CD4-positive, alpha-beta T cell (primary cell): ENCODE results near the gene SRPRB. TPM values are rescaled to one million over a fixed set of nuclear protein-coding genes. Genes with fewer than 3 reads are reported as not detected.

Experiments
- ATAC-seq: fragments of 200-7000 bp; cut with Tn5 transposase; one replicate; pipeline ENCODE4 v1.10.0; 2022; ENCODE audit warnings: mild to moderate bottlenecking; ENCODE audit not compliant: poor library complexity
- CTCF ChIA-PET: fragments of 350-600 bp; sonication (Branson Sonifier 250); formaldehyde crosslinking; loops from one replicate; lab custom pipeline; 2021; ENCODE audit warnings: antibody characterized with exemption, inconsistent platforms; lab: Charles Lee
- POLR2A ChIA-PET: fragments of 350-600 bp; sonication (Branson Sonifier 250); formaldehyde crosslinking; loops from one replicate; lab custom pipeline; 2021; ENCODE audit warnings: antibody characterized with exemption, inconsistent platforms; lab: Charles Lee
- DNase-seq, 14 experiments: peaks; one replicate each; pipeline ENCODE4 v3.0.0-alpha.2; 2013 to 2020; ENCODE audit warnings: mixed read lengths in 2 of 14
- H3K27ac ChIP-seq, 2 donors: one replicate each; pipeline versions ENCODE4 v1.5.1 to v1.7.0; 2013; ENCODE audit warnings: low read length in 2 of 2, low read depth in 1 of 2, mild to moderate bottlenecking in 1 of 2
- H3K27me3 ChIP-seq, 2 experiments: 1 replicate in 1 of 2; 2 replicates in 1 of 2; pipeline versions ENCODE4 v1.6.1 to v1.7.0; 2013; ENCODE audit warnings: low read length in 2 of 2, control low read depth in 1 of 2, mild to moderate bottlenecking in 1 of 2, moderate library complexity in 1 of 2; ENCODE audit not compliant: insufficient read depth in 2 of 2, control insufficient read depth in 1 of 2
- H3K36me3 ChIP-seq: one replicate; pipeline ENCODE4 v1.6.1; 2013; ENCODE audit warnings: low read length, control low read depth; ENCODE audit not compliant: insufficient read depth
- H3K4me1 ChIP-seq: one replicate; pipeline ENCODE4 v1.6.1; 2013; ENCODE audit warnings: low read length, control low read depth; ENCODE audit not compliant: insufficient read depth
- H3K4me3 ChIP-seq: one replicate; pipeline ENCODE4 v1.5.1; 2013; ENCODE audit warnings: mild to moderate bottlenecking, low read length, moderate library complexity
- H3K9me3 ChIP-seq, 2 experiments: 1 replicate in 1 of 2; 2 replicates in 1 of 2; pipeline versions ENCODE4 v1.6.1 to v1.7.0; 2013; ENCODE audit warnings: low read length in 2 of 2, mild to moderate bottlenecking in 2 of 2, control low read depth in 1 of 2, moderate library complexity in 1 of 2; ENCODE audit not compliant: control insufficient read depth in 1 of 2, insufficient read depth in 1 of 2
- H3K27ac Mint-ChIP-seq: one replicate; pipeline ENCODE4 v1.8.0; 2020; ENCODE audit warnings: mixed read lengths
- H3K27me3 Mint-ChIP-seq: one replicate; pipeline ENCODE4 v1.8.0; 2021; ENCODE audit warnings: mixed read lengths
- H3K36me3 Mint-ChIP-seq: one replicate; pipeline ENCODE4 v1.8.0; 2021; ENCODE audit warnings: low read depth, mixed read lengths
- H3K4me1 Mint-ChIP-seq: one replicate; pipeline ENCODE4 v1.8.0; 2021; ENCODE audit warnings: low read depth, mixed read lengths
- H3K4me3 Mint-ChIP-seq: one replicate; pipeline ENCODE4 v1.8.0; 2020; ENCODE audit warnings: mild to moderate bottlenecking, mixed read lengths
- H3K9me3 Mint-ChIP-seq: one replicate; pipeline ENCODE4 v1.8.0; 2020; ENCODE audit warnings: mixed read lengths
- CTCF ChIP-seq: fragments of 200-600 bp; IDR thresholded peaks from one replicate; pipeline ENCODE4 v1.8.0; 2022; ENCODE audit warnings: antibody characterized with exemption, mild to moderate bottlenecking
- intact Hi-C, 2 experiments: fragments of 100-400 bp; cut with DNase I in 1 of 2; cut with micrococcal nuclease in 1 of 2; formaldehyde crosslinking; loops; one replicate each; pipeline versions ENCODE4 v1.15.1 to v1.9.0; 2023 to 2025; cut with DNase I, micrococcal nuclease
- total RNA-seq, 174 experiments: library from RNA in 2 of 174; stranded (reverse) in 2 of 174; gene quantifications; one replicate each; pipeline ENCODE4 v1.2.3 and lab custom pipeline; 2021 to 2026

SRPRB gene
- total RNA-seq, 2 experiments from 2014 or later: 19.1 to 19.9 TPM

DNA sequence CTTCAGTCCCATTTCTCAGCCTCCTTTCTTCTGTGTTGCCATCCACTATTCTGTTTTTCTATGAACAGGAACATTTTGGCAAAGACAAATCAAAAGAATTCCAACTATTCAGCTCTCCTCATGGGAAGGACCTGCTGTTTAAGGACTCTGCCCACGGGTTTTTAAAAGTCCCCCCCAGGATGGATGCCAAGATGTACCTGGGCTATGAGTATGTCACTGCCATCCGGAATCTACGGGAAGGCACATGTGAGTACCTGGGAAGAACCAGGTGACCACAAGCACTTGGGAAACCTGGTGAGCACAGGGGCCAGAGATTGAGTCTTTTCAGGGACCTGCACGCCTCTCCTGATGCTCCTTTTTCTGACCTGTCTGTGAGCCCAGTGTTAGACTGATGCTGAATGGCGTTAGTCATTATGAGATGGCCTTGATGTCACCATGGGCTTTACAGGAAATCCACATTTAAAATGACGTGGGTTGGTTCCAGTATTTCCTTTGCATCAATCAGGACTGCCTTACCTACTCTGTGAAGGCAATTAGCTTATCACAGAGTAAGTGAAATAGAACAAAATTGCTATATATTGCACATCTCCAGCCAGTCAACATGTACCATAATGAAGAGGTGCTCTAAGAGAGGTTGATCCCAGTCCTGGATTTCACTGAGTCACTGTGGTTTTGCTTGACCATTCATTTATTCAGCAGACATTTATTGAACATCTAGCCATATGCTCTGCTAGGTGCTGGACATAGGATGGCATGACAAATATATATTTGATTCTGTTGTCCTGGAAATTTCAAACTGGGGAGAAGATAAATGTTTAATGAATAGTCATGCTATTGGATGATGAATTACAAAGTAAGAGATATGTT lies 47.7 kb upstream of the SRPRB start:
- Mint-ChIP-seq H3K4me1 (no peaks in the 10 kb centered on the region), H3K27me3 (peaks cover 15% of the 10 kb centered on the region), H3K9me3 (no peaks in the 10 kb centered on the region), H3K36me3 (no peaks in the 10 kb centered on the region), H3K27ac (no peak overlapping the region), H3K4me3 (no peak overlapping the region)
- peaks cover 3% of the 10 kb centered on the region in 2 experiments for H3K27me3 ChIP-seq
- TF ChIP-seq CTCF: no peak
- POLR2A ChIA-PET: no interaction called here
- DNase-seq (no peak), ATAC-seq (no peak)
- no peaks in the 10 kb centered on the region for H3K9me3 ChIP-seq
- H3K4me3 ChIP-seq: no peak overlapping the region
- no peaks in the 10 kb centered on the region for H3K36me3 ChIP-seq
- intact Hi-C loops: loop anchor here in 1 of 2 experiments (10.0 kb wide), 1 partner anchor 117 kb away; no protein-coding TSS in a partner anchor
- no peak overlapping the region for H3K27ac ChIP-seq
- no peaks in the 10 kb centered on the region for H3K4me1 ChIP-seq
- CTCF ChIA-PET: no interaction called here

DNA sequence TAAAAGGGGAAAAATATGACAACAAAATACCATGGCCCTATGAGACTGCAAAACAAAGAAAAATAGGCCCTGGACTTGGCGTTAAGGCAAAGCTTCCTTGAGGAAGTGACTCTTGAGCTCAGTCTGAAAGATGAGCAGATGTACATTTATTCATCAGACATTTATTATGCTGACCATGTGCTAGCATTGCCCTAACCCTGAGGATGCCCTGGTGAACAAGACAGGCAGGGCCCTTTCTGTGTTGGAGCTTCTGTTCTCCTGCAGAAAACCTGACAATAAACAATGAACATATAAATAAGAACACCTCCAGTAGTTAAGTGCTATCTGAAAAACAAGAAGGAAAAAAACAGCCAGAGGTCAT lies 47.1 kb upstream of the SRPRB start:
- no peak for TF ChIP-seq CTCF
- CTCF ChIA-PET: no interaction called here

DNA sequence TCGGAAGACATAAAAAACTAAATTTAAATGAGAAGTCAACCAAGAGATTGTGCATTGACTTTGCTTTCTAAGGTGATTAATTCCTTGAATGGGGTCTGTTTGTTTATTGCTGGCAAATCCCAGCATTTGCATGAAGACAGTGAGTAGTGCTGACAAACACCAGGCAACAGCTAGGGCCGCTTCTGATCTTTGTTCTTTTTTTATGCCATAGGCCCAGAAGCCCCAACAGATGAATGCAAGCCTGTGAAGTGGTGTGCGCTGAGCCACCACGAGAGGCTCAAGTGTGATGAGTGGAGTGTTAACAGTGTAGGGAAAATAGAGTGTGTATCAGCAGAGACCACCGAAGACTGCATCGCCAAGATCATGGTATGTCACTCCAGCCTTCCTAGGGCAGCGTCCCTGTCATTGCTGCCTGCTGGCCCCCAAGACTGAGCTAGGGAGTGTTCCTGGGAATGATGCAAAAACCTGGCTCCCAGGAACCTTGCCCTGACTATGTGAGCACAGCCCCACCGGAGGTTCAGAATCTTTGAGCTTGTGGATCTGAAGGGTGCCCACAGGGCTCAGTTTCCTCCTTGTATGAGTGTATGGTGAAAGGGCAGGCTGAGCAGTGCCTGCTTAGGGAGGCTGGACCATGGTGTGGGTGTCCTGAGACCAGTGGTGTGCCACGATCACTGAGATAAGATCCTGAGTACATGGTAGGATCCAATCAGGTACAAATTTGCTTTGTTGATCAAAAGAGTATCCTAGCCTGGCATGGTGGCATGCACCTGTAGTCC lies 46.5 kb upstream of the SRPRB start:
- Mint-ChIP-seq H3K4me1 (no peaks in the 10 kb centered on the region), H3K27me3 (peaks cover 15% of the 10 kb centered on the region), H3K9me3 (no peaks in the 10 kb centered on the region), H3K4me3 (no peak overlapping the region), H3K36me3 (no peaks in the 10 kb centered on the region), H3K27ac (no peak overlapping the region)
- DNase-seq (no peak), ATAC-seq (no peak)
- Histone ChIP-seq H3K27ac (no peak overlapping the region), H3K4me1 (no peaks in the 10 kb centered on the region), H3K4me3 (no peak overlapping the region), H3K9me3 (no peaks in the 10 kb centered on the region), H3K27me3 (peaks cover 3% of the 10 kb centered on the region in 2 experiments), H3K36me3 (no peaks in the 10 kb centered on the region)
- intact Hi-C loops: loop anchor here in 1 of 2 experiments (10.0 kb wide), 1 partner anchor 116 kb away; no protein-coding TSS in a partner anchor
- ChIA-PET CTCF (interaction anchor here (0.8 kb wide), 1 partner anchor 8 kb away, joined by 3 read pairs; no protein-coding TSS in a partner anchor), POLR2A (no interaction called here)
- no peak for TF ChIP-seq CTCF

More for the DNA sequence above, 47.1 kb upstream of the SRPRB start:
- intact Hi-C loops: loop anchor here in 1 of 2 experiments (10.0 kb wide), 1 partner anchor 116 kb away; no protein-coding TSS in a partner anchor
- Histone ChIP-seq H3K9me3 (no peaks in the 10 kb centered on the region), H3K36me3 (no peaks in the 10 kb centered on the region), H3K27ac (no peak overlapping the region), H3K27me3 (peaks cover 3% of the 10 kb centered on the region in 2 experiments), H3K4me3 (no peak overlapping the region), H3K4me1 (no peaks in the 10 kb centered on the region)
- H3K4me3 Mint-ChIP-seq: no peak overlapping the region
- no peak for DNase-seq
- no peak overlapping the region for H3K27ac Mint-ChIP-seq
- no peak for ATAC-seq
- no peaks in the 10 kb centered on the region for H3K36me3 Mint-ChIP-seq
- no peaks in the 10 kb centered on the region for H3K4me1 Mint-ChIP-seq
- POLR2A ChIA-PET: no interaction called here
- H3K9me3 Mint-ChIP-seq: no peaks in the 10 kb centered on the region
- H3K27me3 Mint-ChIP-seq: peaks cover 15% of the 10 kb centered on the region
